ENCODE results near the gene DENND1C.

DENND1C gene

DNA sequence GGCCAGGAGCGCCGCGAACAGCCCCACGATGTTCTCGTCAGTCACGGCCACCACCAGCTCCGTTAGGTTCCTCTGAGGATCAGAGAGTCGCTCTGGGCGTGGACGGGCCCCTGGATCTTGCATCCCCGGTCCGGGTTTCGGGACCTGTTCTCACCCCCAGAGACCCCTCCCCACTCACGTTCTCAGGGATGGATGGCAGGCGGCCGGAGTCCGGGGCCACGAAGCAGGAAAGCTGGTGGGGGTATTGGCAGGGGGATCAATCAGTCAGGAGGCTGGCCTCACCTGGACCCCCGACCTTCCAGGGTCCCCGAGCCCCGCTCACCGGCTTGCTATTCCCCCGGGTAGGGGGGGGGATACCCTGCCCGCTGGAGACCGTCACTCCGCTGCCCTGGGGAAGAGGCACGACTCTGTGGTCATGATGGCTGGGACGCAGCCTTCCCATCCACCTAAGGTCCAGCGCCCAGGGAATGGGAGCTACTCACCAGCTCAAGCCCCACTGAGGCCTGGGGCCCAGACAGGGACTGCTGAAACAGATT is 4.6 kb downstream of the DENND1C start:
- DNase-seq (ENCODE audit: low read depth, low spot score) = no peak
- H3K4me3 ChIP-seq (ENCODE audit: low read length) = peak overlapping the region; percentile 47; the same call in 1 of the 2 replicates
- no peaks in the 10 kb centered on the region; the same call in 1 of the 2 replicates for H3K4me1 ChIP-seq (ENCODE audit: control insufficient read depth, insufficient read depth, low read length)
- no peaks in the 10 kb centered on the region for H3K9me3 ChIP-seq (ENCODE audit: control insufficient read depth, insufficient read depth, low read length)
- H3K27ac ChIP-seq (ENCODE audit: low read length) = no peak overlapping the region
- no peaks in the 10 kb centered on the region for H3K27me3 ChIP-seq (ENCODE audit: control insufficient read depth, insufficient read depth, low read length)
- no CpG with 5 or more reads among the region's 29 CpGs for WGBS (ENCODE audit: insufficient coverage, insufficient read length)
- H3K36me3 ChIP-seq (ENCODE audit: control insufficient read depth, insufficient read depth, low read length) = no peaks in the 10 kb centered on the region

DNA sequence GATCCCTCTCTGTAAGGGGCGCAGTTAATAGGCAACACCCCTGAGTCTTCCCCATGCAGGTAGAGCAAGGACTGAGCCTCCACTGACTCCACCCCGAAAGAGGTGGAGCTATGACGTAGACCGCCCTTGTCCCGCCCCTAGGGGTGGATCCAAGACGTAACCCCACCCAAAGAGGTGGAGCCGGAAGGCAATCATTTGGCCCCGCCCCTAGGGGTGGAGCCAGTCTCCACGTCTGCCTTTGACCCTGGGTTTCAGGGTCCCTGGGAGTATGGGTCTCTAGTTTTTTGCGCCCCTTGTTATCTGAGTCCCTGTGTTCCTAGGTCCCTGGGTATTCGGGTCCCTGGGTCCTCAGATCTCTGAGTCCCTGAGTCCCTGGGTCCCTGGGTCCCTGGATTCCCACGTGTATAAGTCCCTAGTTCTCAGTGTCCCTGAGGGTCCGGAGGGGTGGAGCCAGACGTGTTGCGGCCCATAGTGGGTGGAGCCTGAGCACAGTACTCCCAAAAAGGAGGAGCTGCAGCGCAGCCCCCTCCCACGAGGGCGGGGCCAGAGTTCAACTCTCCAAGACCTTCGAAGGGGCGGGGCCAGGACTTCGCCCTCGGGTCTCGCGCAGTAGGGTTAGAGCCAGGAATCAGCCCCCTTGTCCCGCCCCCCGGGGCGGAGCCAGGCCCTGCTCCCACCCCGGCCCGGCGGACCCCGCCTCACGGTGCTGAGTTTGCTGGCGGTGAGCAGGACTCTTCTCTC is 5.3 kb downstream of the DENND1C start:
- H3K4me3 ChIP-seq (ENCODE audit: low read length) = peak overlapping the region; percentile 50; the same call in 1 of the 2 replicates
- H3K4me1 ChIP-seq (ENCODE audit: control insufficient read depth, insufficient read depth, low read length) = no peaks in the 10 kb centered on the region; the same call in 1 of the 2 replicates
- no peak overlapping the region for H3K27ac ChIP-seq (ENCODE audit: low read length)
- H3K27me3 ChIP-seq (ENCODE audit: control insufficient read depth, insufficient read depth, low read length) = no peaks in the 10 kb centered on the region
- DNase-seq (ENCODE audit: low read depth, low spot score) = peak; percentile 96
- WGBS (ENCODE audit: insufficient coverage, insufficient read length) = no CpG with 5 or more reads among the region's 33 CpGs
- no peaks in the 10 kb centered on the region for H3K36me3 ChIP-seq (ENCODE audit: control insufficient read depth, insufficient read depth, low read length)
- no peaks in the 10 kb centered on the region for H3K9me3 ChIP-seq (ENCODE audit: control insufficient read depth, insufficient read depth, low read length)

DNA sequence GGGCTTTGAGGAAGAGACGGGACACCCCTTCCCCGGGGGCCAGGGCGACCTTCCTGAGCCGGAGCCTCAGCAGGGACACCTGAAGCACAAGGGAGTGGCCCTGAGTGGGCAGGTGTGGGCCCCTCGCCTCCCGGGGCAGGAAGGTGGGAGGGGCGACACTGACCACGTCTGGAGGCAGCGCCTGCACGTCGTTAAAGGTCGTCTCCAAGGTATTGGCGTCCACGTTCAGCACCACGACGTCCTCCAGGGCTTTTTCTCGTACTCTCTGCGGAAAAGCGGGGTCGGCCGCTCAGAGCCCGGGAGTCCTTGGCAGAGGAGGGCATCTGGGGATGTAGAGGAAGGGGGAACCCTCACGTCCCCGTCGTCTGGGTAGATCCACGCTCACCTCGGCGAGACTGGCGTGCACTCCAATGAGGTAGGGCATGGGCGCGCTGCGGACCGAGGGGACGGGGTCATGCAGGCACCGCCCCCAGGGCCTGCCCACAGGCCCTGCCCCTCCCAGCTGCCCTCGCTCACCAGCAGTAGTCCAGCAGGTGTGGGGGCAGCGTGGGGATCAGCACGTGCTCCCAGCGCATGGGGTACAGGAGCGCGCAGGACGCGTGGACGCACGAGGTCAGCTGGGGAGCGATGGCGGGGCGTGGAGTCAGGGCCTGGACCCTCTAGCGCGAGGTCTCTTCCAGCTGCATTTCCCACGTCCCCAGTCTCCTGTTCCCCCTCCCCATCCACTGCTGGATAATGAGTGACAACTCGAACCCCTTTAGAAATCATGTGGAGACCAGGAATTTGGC is 6.1 kb downstream of the DENND1C start:
- no CpG with 5 or more reads among the region's 52 CpGs for WGBS (ENCODE audit: insufficient coverage, insufficient read length)
- no peak overlapping the region for H3K27ac ChIP-seq (ENCODE audit: low read length)
- no peak for DNase-seq (ENCODE audit: low read depth, low spot score)

GRCh38 chr19:6473647-6474046 is 7.9 kb downstream of the DENND1C start:
- Histone ChIP-seq H3K4me3 (ENCODE audit: low read length) (no peak overlapping the region), H3K36me3 (ENCODE audit: control insufficient read depth, insufficient read depth, low read length) (no peaks in the 10 kb centered on the region; the same call in 1 of the 2 replicates), H3K4me1 (ENCODE audit: control insufficient read depth, insufficient read depth, low read length) (peaks cover 2% of the 10 kb centered on the region), H3K27me3 (ENCODE audit: control insufficient read depth, insufficient read depth, low read length) (no peaks in the 10 kb centered on the region), H3K27ac (ENCODE audit: low read length) (no peak overlapping the region), H3K9me3 (ENCODE audit: control insufficient read depth, insufficient read depth, low read length) (no peaks in the 10 kb centered on the region)
- whole genome bisulfite sequencing (ENCODE audit: insufficient coverage, insufficient read length) = no CpG with 5 or more reads among the region's 9 CpGs
- DNase-seq (ENCODE audit: low read depth, low spot score) = no peak

More for the DNA sequence above, 6.1 kb downstream of the DENND1C start:
- Histone ChIP-seq H3K27me3 (ENCODE audit: control insufficient read depth, insufficient read depth, low read length) (no peaks in the 10 kb centered on the region), H3K36me3 (ENCODE audit: control insufficient read depth, insufficient read depth, low read length) (no peaks in the 10 kb centered on the region), H3K4me1 (ENCODE audit: control insufficient read depth, insufficient read depth, low read length) (peaks cover 2% of the 10 kb centered on the region), H3K4me3 (ENCODE audit: low read length) (peak overlapping the region; percentile 50; the same call in 1 of the 2 replicates), H3K9me3 (ENCODE audit: control insufficient read depth, insufficient read depth, low read length) (no peaks in the 10 kb centered on the region)

GRCh38 chr19:6472713-6473112 is 8.9 kb downstream of the DENND1C start:
- Histone ChIP-seq H3K4me1 (ENCODE audit: control insufficient read depth, insufficient read depth, low read length) (peaks cover 2% of the 10 kb centered on the region), H3K27ac (ENCODE audit: low read length) (no peak overlapping the region), H3K27me3 (ENCODE audit: control insufficient read depth, insufficient read depth, low read length) (no peaks in the 10 kb centered on the region), H3K4me3 (ENCODE audit: low read length) (no peak overlapping the region), H3K36me3 (ENCODE audit: control insufficient read depth, insufficient read depth, low read length) (no peaks in the 10 kb centered on the region; the same call in 1 of the 2 replicates), H3K9me3 (ENCODE audit: control insufficient read depth, insufficient read depth, low read length) (no peaks in the 10 kb centered on the region)
- DNase-seq (ENCODE audit: low read depth, low spot score) = no peak
- WGBS (ENCODE audit: insufficient coverage, insufficient read length) = no CpG with 5 or more reads among the region's 4 CpGs

DNA sequence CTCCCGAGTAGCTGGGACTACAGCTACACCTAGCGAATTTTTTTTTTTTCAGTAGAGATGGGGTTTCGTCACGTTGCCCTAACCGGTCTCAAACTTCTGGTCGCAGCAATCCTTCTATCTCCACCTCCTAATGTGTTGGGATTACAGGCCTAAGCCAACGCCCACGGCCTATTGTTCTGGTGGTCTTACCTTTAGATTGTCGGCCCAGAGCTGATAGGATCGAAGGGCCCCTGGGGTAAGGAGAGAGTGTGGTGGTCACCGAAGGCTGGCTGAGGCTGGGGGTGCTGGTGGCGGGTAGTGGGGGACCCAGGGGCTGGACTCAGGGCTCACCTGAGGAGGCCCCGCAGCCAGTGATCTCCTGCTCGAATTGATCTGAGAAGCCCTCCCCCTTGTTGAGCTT is 10.5 kb downstream of the DENND1C start:
- Histone ChIP-seq H3K9me3 (ENCODE audit: control insufficient read depth, insufficient read depth, low read length) (no peaks in the 10 kb centered on the region), H3K27me3 (ENCODE audit: control insufficient read depth, insufficient read depth, low read length) (no peaks in the 10 kb centered on the region), H3K4me1 (ENCODE audit: control insufficient read depth, insufficient read depth, low read length) (peaks cover 2% of the 10 kb centered on the region), H3K36me3 (ENCODE audit: control insufficient read depth, insufficient read depth, low read length) (peaks cover 6% of the 10 kb centered on the region), H3K4me3 (ENCODE audit: low read length) (no peak overlapping the region), H3K27ac (ENCODE audit: low read length) (no peak overlapping the region)
- no peak for DNase-seq (ENCODE audit: low read depth, low spot score)
- no CpG with 5 or more reads among the region's 14 CpGs for WGBS (ENCODE audit: insufficient coverage, insufficient read length)

DNA sequence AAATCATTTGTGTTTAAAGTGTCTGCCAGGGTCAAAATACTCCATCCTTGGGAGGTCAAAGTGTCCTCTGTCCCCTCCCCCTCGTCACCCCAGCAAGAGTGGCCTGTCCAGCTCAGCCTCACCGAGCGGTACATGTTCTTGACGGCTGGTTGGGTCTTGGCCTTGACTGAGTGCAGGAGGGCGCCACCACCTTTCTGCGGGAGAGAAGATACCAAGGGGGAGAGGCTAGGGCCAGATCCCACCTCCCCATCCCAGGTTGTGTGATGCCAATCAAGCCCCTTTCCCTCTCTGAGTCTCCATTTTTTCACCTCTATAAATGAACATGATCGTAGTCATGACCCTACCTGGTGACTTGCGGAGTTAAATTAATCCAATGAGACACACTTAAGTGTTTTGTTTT is 11.4 kb downstream of the DENND1C start:
- WGBS (ENCODE audit: insufficient coverage, insufficient read length) = no CpG with 5 or more reads among the region's 8 CpGs
- no peak overlapping the region for H3K4me3 ChIP-seq (ENCODE audit: low read length)
- no peak for DNase-seq (ENCODE audit: low read depth, low spot score)
- peaks cover 2% of the 10 kb centered on the region for H3K4me1 ChIP-seq (ENCODE audit: control insufficient read depth, insufficient read depth, low read length)
- no peaks in the 10 kb centered on the region for H3K27me3 ChIP-seq (ENCODE audit: control insufficient read depth, insufficient read depth, low read length)
- no peak overlapping the region for H3K27ac ChIP-seq (ENCODE audit: low read length)
- H3K36me3 ChIP-seq (ENCODE audit: control insufficient read depth, insufficient read depth, low read length) = peaks cover 6% of the 10 kb centered on the region
- H3K9me3 ChIP-seq (ENCODE audit: control insufficient read depth, insufficient read depth, low read length) = no peaks in the 10 kb centered on the region

- WGBS (ENCODE audit: insufficient coverage, insufficient read length) = no CpG with 5 or more reads among the region's 8 CpGs
- no peaks in the 10 kb centered on the region for H3K27me3 ChIP-seq (ENCODE audit: control insufficient read depth, insufficient read depth, low read length)
- no peak overlapping the region for H3K27ac ChIP-seq (ENCODE audit: low read length)
- peaks cover 2% of the 10 kb centered on the region for H3K4me1 ChIP-seq (ENCODE audit: control insufficient read depth, insufficient read depth, low read length)
- H3K4me3 ChIP-seq (ENCODE audit: low read length) = no peak overlapping the region
- no peak for DNase-seq (ENCODE audit: low read depth, low spot score)
- H3K9me3 ChIP-seq (ENCODE audit: control insufficient read depth, insufficient read depth, low read length) = no peaks in the 10 kb centered on the region
- peaks cover 6% of the 10 kb centered on the region for H3K36me3 ChIP-seq (ENCODE audit: control insufficient read depth, insufficient read depth, low read length)
Measured at GRCh38 chr19:6467384-6467783, 14.2 kb downstream of the DENND1C start.

- H3K9me3 ChIP-seq (ENCODE audit: control insufficient read depth, insufficient read depth, low read length) = no peaks in the 10 kb centered on the region
- no CpG with 5 or more reads among the region's 21 CpGs for WGBS (ENCODE audit: insufficient coverage, insufficient read length)
Measured at GRCh38 chr19:6466526-6467248, 14.9 kb downstream of the DENND1C start.

GRCh38 chr19:6465663-6466062 is 15.9 kb downstream of the DENND1C start:
- no peak overlapping the region for H3K4me3 ChIP-seq (ENCODE audit: low read length)
- no peak for DNase-seq (ENCODE audit: low read depth, low spot score)
- peaks cover 6% of the 10 kb centered on the region for H3K36me3 ChIP-seq (ENCODE audit: control insufficient read depth, insufficient read depth, low read length)
- H3K9me3 ChIP-seq (ENCODE audit: control insufficient read depth, insufficient read depth, low read length) = no peaks in the 10 kb centered on the region
- H3K4me1 ChIP-seq (ENCODE audit: control insufficient read depth, insufficient read depth, low read length) = no peaks in the 10 kb centered on the region; the same call in 1 of the 2 replicates
- H3K27me3 ChIP-seq (ENCODE audit: control insufficient read depth, insufficient read depth, low read length) = no peaks in the 10 kb centered on the region
- WGBS (ENCODE audit: insufficient coverage, insufficient read length) = no CpG with 5 or more reads among the region's 8 CpGs
- no peak overlapping the region for H3K27ac ChIP-seq (ENCODE audit: low read length)

More at GRCh38 chr19:6466526-6467248, 14.9 kb downstream of the DENND1C start:
- Histone ChIP-seq H3K36me3 (ENCODE audit: control insufficient read depth, insufficient read depth, low read length) (peaks cover 6% of the 10 kb centered on the region), H3K4me1 (ENCODE audit: control insufficient read depth, insufficient read depth, low read length) (peaks cover 2% of the 10 kb centered on the region), H3K27me3 (ENCODE audit: control insufficient read depth, insufficient read depth, low read length) (no peaks in the 10 kb centered on the region), H3K4me3 (ENCODE audit: low read length) (no peak overlapping the region; the same call in 1 of the 2 replicates), H3K27ac (ENCODE audit: low read length) (no peak overlapping the region)
- DNase-seq (ENCODE audit: low read depth, low spot score) = no peak

Measured in iPS DF 6.9 (cell line).